ENCODE measurements around the gene BACE1-AS. TPM values are rescaled to one million over a fixed set of nuclear protein-coding genes. Genes with fewer than 3 reads are reported as not detected.

Gene BACE1-AS
- total RNA-seq, 2 experiments from 2014 or later = 4.4 to 8.0 TPM

- H3K4me2 ChIP-seq (ENCODE audit: low read length) = no peak overlapping the region
- H3K4me3 ChIP-seq (ENCODE audit: low read depth, low read length, poor library complexity, severe bottlenecking) = no peak overlapping the region
- CTCF ChIA-PET (ENCODE audit: unreplicated experiment) = no interaction called here
- no TSS peak for BruUV-seq (replicated peaks)
- no peaks in the 10 kb centered on the region for H4K20me1 ChIP-seq (ENCODE audit: insufficient read depth, low read length)
- no peak for DNase-seq (ENCODE audit: low spot score)
- no peaks in the 10 kb centered on the region for H3K79me2 ChIP-seq (ENCODE audit: insufficient read depth, low read depth, low read length)
- H3K36me3 ChIP-seq (ENCODE audit: insufficient read depth, low read length) = no peaks in the 10 kb centered on the region
- no peak overlapping the region for H2AFZ ChIP-seq (ENCODE audit: low read length)
- H3K27ac ChIP-seq (ENCODE audit: low read depth, low read length, poor library complexity, severe bottlenecking) = no peak overlapping the region
- intact Hi-C loops (cut with micrococcal nuclease; ENCODE audit: unreplicated experiment) = no loop called here
- no peaks in the 10 kb centered on the region for H3K9me3 ChIP-seq (ENCODE audit: low read length)
- no peak for TF ChIP-seq EZH2phosphoT487 (IDR thresholded peaks at IDR 0.05; ENCODE audit: borderline replicate concordance, low read depth, low read length)
- TF ChIP-seq, protein P1, sequence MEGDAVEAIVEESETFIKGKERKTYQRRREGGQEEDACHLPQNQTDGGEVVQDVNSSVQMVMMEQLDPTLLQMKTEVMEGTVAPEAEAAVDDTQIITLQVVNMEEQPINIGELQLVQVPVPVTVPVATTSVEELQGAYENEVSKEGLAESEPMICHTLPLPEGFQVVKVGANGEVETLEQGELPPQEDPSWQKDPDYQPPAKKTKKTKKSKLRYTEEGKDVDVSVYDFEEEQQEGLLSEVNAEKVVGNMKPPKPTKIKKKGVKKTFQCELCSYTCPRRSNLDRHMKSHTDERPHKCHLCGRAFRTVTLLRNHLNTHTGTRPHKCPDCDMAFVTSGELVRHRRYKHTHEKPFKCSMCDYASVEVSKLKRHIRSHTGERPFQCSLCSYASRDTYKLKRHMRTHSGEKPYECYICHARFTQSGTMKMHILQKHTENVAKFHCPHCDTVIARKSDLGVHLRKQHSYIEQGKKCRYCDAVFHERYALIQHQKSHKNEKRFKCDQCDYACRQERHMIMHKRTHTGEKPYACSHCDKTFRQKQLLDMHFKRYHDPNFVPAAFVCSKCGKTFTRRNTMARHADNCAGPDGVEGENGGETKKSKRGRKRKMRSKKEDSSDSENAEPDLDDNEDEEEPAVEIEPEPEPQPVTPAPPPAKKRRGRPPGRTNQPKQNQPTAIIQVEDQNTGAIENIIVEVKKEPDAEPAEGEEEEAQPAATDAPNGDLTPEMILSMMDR (conservative IDR thresholded peaks at IDR 0.05; ENCODE audit: low read length) = no peak
- POLR2A ChIA-PET = interaction anchor here (0.6 to 1.1 kb wide), 2 partner anchors 12 to 32 kb away, joined by 3 to 6 read pairs; no protein-coding TSS in a partner anchor
- H3K9me2 ChIP-seq (ENCODE audit: insufficient read depth, low read length) = no peaks in the 10 kb centered on the region
- H3K4me1 ChIP-seq (ENCODE audit: insufficient read depth, low read length, poor library complexity, severe bottlenecking) = peaks cover 10% of the 10 kb centered on the region
Measured at GRCh38 chr11:117332843-117333242, 41.7 kb downstream of the BACE1-AS start.

GRCh38 chr11:117333917-117334316 lies 42.8 kb downstream of the BACE1-AS start:
- POLR2A ChIA-PET = no interaction called here

DNA sequence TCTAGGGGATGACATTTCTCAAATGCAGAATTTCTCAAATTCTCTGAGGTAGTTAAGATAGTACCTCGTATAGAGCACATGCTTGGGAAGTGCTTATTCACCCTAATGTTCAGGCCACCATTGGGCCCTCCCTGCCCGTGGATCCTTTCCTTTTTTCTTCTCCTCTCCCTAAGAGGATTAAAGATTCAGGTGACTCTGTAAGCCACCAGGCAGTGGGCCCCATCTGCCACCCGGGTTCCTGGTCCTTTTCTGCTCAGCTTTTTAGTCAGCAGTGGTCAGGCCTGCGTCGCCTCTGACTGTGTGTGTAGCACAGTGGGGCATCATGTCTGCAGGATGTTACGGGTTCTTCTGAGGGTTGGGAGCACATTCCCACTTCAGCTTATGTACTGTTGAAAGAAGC lies 43.8 kb downstream of the BACE1-AS start:
- Histone ChIP-seq H3K36me3 (ENCODE audit: insufficient read depth, low read length) (peaks cover 17% of the 10 kb centered on the region), H4K20me1 (ENCODE audit: insufficient read depth, low read length) (no peaks in the 10 kb centered on the region), H3K9me3 (ENCODE audit: low read length) (no peaks in the 10 kb centered on the region), H3K27ac (ENCODE audit: low read depth, low read length, poor library complexity, severe bottlenecking) (no peak overlapping the region), H2AFZ (ENCODE audit: low read length) (no peak overlapping the region), H3K79me2 (ENCODE audit: insufficient read depth, low read depth, low read length) (no peaks in the 10 kb centered on the region), H3K4me1 (ENCODE audit: insufficient read depth, low read length, poor library complexity, severe bottlenecking) (no peaks in the 10 kb centered on the region), H3K4me2 (ENCODE audit: low read length) (no peak overlapping the region), H3K4me3 (ENCODE audit: low read depth, low read length, poor library complexity, severe bottlenecking) (no peak overlapping the region), H3K9me2 (ENCODE audit: insufficient read depth, low read length) (no peaks in the 10 kb centered on the region)
- TF ChIP-seq, protein P1 (conservative IDR thresholded peaks at IDR 0.05; ENCODE audit: low read length) = no peak
- no peak for TF ChIP-seq EZH2phosphoT487 (IDR thresholded peaks at IDR 0.05; ENCODE audit: borderline replicate concordance, low read depth, low read length)
- ChIA-PET CTCF (ENCODE audit: unreplicated experiment) (no interaction called here), POLR2A (no interaction called here)
- intact Hi-C loops (cut with micrococcal nuclease; ENCODE audit: unreplicated experiment) = no loop called here
- no peak for DNase-seq (ENCODE audit: low spot score)
- BruUV-seq (replicated peaks) = no TSS peak

More at GRCh38 chr11:117333917-117334316, 42.8 kb downstream of the BACE1-AS start:
- Histone ChIP-seq H3K9me2 (ENCODE audit: insufficient read depth, low read length) (no peaks in the 10 kb centered on the region), H2AFZ (ENCODE audit: low read length) (no peak overlapping the region), H3K4me2 (ENCODE audit: low read length) (no peak overlapping the region), H3K36me3 (ENCODE audit: insufficient read depth, low read length) (peaks cover 8% of the 10 kb centered on the region), H3K4me3 (ENCODE audit: low read depth, low read length, poor library complexity, severe bottlenecking) (no peak overlapping the region), H4K20me1 (ENCODE audit: insufficient read depth, low read length) (no peaks in the 10 kb centered on the region), H3K4me1 (ENCODE audit: insufficient read depth, low read length, poor library complexity, severe bottlenecking) (peaks cover 5% of the 10 kb centered on the region), H3K27ac (ENCODE audit: low read depth, low read length, poor library complexity, severe bottlenecking) (no peak overlapping the region), H3K9me3 (ENCODE audit: low read length) (no peaks in the 10 kb centered on the region), H3K79me2 (ENCODE audit: insufficient read depth, low read depth, low read length) (no peaks in the 10 kb centered on the region)
- CTCF ChIA-PET (ENCODE audit: unreplicated experiment) = no interaction called here
- no TSS peak for BruUV-seq (replicated peaks)
- intact Hi-C loops (cut with micrococcal nuclease; ENCODE audit: unreplicated experiment) = no loop called here
- DNase-seq (ENCODE audit: low spot score) = no peak
- TF ChIP-seq, protein P1 (conservative IDR thresholded peaks at IDR 0.05; ENCODE audit: low read length) = no peak
- TF ChIP-seq EZH2phosphoT487 (IDR thresholded peaks at IDR 0.05; ENCODE audit: borderline replicate concordance, low read depth, low read length) = no peak
